Measurements from ENCODE around the gene SURF6. TPM values are rescaled to one million over a fixed set of nuclear protein-coding genes. Genes with fewer than 3 reads are reported as not detected.

Gene SURF6
- polyA plus RNA-seq, 3 donors, result 0.75 to 12.9 (median 2.9) TPM

DNA sequence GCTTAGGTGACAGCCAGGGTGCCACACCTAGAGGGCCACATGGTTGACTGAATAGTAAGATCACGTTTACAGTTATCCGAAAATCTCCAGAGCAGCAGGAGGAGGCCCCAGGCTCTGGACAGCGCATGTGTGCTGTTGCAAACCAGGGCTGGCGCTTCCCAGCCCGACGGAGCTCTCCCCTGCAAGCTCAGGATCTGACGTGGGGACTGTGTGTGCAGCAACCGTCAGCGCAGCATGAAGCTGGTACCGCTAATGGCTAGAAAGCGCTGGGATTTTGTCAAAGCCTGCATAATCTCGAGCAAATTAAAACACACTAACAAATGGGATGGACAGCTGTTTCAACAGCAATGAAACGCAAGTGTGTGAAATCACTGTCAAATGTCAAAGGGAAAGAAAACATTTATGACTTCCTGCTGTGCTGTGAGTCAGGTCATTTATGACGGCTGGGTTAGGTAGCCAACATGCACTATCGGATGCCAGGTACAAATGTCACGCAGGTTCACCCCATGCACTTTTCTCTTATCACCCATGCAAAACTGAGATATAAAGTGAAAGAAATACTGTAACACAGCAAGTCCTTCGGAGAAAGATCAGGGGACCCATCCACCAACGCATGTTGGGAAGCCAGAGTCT lies 32.4 kb upstream of the SURF6 start:
- Mint-ChIP-seq H3K36me3 (peaks cover 69 to 90% of the 10 kb centered on the region in 2 donors), H3K9me3 (no peaks in the 10 kb centered on the region), H3K4me3 (no peak overlapping the region), H3K4me1 (peaks cover 41% of the 10 kb centered on the region), H3K27me3 (ENCODE audit: low read depth in 3 of 3) (no peaks in the 10 kb centered on the region), H3K27ac (peak overlapping the region in 2 of 7 donors; percentile 19 to 72)
- Histone ChIP-seq H4K20me1 (ENCODE audit: insufficient read depth, low read length) (peaks cover 98% of the 10 kb centered on the region), H3K79me2 (ENCODE audit: insufficient read depth, low read length) (peaks cover 88% of the 10 kb centered on the region), H3K9me3 (replicated peaks in 1 of 2; ENCODE audit: control insufficient read depth in 1 of 2, insufficient read depth in 1 of 2, low read length in 2 of 2) (no peaks in the 10 kb centered on the region), H3K36me3 (replicated peaks in 1 of 2; ENCODE audit: control insufficient read depth in 1 of 2, insufficient read depth in 2 of 2, low read length in 2 of 2) (peaks cover 74 to 92% of the 10 kb centered on the region in 2 donors), H3K4me1 (ENCODE audit: control insufficient read depth in 1 of 2, insufficient read depth in 2 of 2, low read length in 2 of 2) (peaks cover 0 to 23% of the 10 kb centered on the region in 2 donors), H3K4me3 (replicated peaks in 1 of 3; ENCODE audit: low read depth in 2 of 3, low read length in 3 of 3) (no peak overlapping the region), H3K4me2 (replicated peaks; ENCODE audit: extremely low read depth, low read length, poor library complexity, severe bottlenecking) (no peak overlapping the region), H3K9ac (ENCODE audit: insufficient read depth, low read length, poor library complexity, severe bottlenecking) (no peak overlapping the region), H2AFZ (ENCODE audit: insufficient read depth, low read depth, low read length, poor library complexity, severe bottlenecking) (no peak overlapping the region), H3K27ac (ENCODE audit: low read depth in 1 of 2, low read length in 2 of 2) (peak overlapping the region in 1 of 2 donors; percentile 58), H3K27me3 (ENCODE audit: control insufficient read depth in 2 of 2, insufficient read depth in 2 of 2, low read length in 2 of 2) (no peaks in the 10 kb centered on the region)
- no peak for DNase-seq
- TF ChIP-seq, protein P1, sequence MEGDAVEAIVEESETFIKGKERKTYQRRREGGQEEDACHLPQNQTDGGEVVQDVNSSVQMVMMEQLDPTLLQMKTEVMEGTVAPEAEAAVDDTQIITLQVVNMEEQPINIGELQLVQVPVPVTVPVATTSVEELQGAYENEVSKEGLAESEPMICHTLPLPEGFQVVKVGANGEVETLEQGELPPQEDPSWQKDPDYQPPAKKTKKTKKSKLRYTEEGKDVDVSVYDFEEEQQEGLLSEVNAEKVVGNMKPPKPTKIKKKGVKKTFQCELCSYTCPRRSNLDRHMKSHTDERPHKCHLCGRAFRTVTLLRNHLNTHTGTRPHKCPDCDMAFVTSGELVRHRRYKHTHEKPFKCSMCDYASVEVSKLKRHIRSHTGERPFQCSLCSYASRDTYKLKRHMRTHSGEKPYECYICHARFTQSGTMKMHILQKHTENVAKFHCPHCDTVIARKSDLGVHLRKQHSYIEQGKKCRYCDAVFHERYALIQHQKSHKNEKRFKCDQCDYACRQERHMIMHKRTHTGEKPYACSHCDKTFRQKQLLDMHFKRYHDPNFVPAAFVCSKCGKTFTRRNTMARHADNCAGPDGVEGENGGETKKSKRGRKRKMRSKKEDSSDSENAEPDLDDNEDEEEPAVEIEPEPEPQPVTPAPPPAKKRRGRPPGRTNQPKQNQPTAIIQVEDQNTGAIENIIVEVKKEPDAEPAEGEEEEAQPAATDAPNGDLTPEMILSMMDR (IDR thresholded peaks at IDR 0.05), result no peak
- 88% methylated on average over 14 of the region's 18 CpGs for WGBS (ENCODE audit: insufficient coverage)
- intact Hi-C loops (cut with micrococcal nuclease), result no loop called here

DNA sequence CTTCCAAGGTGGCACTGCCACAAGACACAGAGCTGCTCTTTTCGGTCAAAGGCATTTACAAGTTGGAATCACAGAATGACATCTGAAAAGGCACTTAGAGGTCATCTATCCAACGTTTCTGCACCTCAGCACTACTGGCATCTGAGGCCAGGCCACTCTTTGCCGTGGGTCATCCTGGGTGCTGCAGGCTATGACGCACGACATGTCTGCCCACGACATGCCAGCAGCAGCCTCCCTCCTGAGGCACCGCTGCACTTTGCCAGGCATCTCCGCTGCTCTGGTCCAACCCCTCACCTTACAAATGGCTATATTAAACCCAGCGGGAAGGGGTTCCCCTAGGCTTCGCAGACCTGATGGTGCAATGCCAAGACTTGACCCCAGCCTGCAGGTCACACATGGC lies 31.8 kb upstream of the SURF6 start:
- H3K4me3 Mint-ChIP-seq, result no peak overlapping the region
- WGBS (ENCODE audit: insufficient coverage), result 95% methylated on average over 10 of the region's 10 CpGs
- no peak overlapping the region for H2AFZ ChIP-seq (ENCODE audit: insufficient read depth, low read depth, low read length, poor library complexity, severe bottlenecking)
- intact Hi-C loops (cut with micrococcal nuclease), result no loop called here
- no peaks in the 10 kb centered on the region for H3K9me3 Mint-ChIP-seq
- no peak for DNase-seq
- peaks cover 73 to 90% of the 10 kb centered on the region in 2 donors for H3K36me3 Mint-ChIP-seq
- no peak overlapping the region for H3K9ac ChIP-seq (ENCODE audit: insufficient read depth, low read length, poor library complexity, severe bottlenecking)
- no peaks in the 10 kb centered on the region for H3K9me3 ChIP-seq (replicated peaks in 1 of 2; ENCODE audit: control insufficient read depth in 1 of 2, insufficient read depth in 1 of 2, low read length in 2 of 2)
- no peak overlapping the region for H3K27ac ChIP-seq (ENCODE audit: low read depth in 1 of 2, low read length in 2 of 2)
- H3K4me3 ChIP-seq (replicated peaks in 1 of 3; ENCODE audit: low read depth in 2 of 3, low read length in 3 of 3), result no peak overlapping the region
- H3K27me3 Mint-ChIP-seq (ENCODE audit: low read depth in 3 of 3), result no peaks in the 10 kb centered on the region
- peaks cover 37% of the 10 kb centered on the region for H3K4me1 Mint-ChIP-seq
- TF ChIP-seq, protein P1 (IDR thresholded peaks at IDR 0.05), result no peak
- H3K4me1 ChIP-seq (ENCODE audit: control insufficient read depth in 1 of 2, insufficient read depth in 2 of 2, low read length in 2 of 2), result peaks cover 0 to 17% of the 10 kb centered on the region in 2 donors
- H3K79me2 ChIP-seq (ENCODE audit: insufficient read depth, low read length), result peaks cover 82% of the 10 kb centered on the region
- peak overlapping the region in 1 of 7 donors; percentile 11 for H3K27ac Mint-ChIP-seq
- H3K4me2 ChIP-seq (replicated peaks; ENCODE audit: extremely low read depth, low read length, poor library complexity, severe bottlenecking), result no peak overlapping the region
- peaks cover 80 to 92% of the 10 kb centered on the region in 2 donors for H3K36me3 ChIP-seq (replicated peaks in 1 of 2; ENCODE audit: control insufficient read depth in 1 of 2, insufficient read depth in 2 of 2, low read length in 2 of 2)
- H3K27me3 ChIP-seq (ENCODE audit: control insufficient read depth in 2 of 2, insufficient read depth in 2 of 2, low read length in 2 of 2), result no peaks in the 10 kb centered on the region
- peaks cover 93% of the 10 kb centered on the region for H4K20me1 ChIP-seq (ENCODE audit: insufficient read depth, low read length)
